H1 (cell line): ENCODE data around the gene KCTD3. TPM values are rescaled to one million over a fixed set of nuclear protein-coding genes. Genes with fewer than 3 reads are reported as not detected.
A peak's percentile ranks its signal among the peaks of the same experiment; 100 is the strongest.

Source experiments
- CTCF ChIA-PET: fragments of 300-600 bp; sonication (Branson Sonifier 250); formaldehyde crosslinking; loops from one replicate; lab custom pipeline; 2021; ENCODE audit not compliant: partially characterized antibody; lab: Charles Lee
- POLR2A ChIA-PET: fragments of 300-600 bp; sonication (Branson Sonifier 250); formaldehyde crosslinking; loops from one replicate; lab custom pipeline; 2021; ENCODE audit warnings: inconsistent platforms; ENCODE audit not compliant: partially characterized antibody; lab: Charles Lee
- DNase-seq, 2 experiments: peaks; one replicate each; pipeline versions ENCODE4 v3.0.0 to v3.0.0-alpha.2; 2010 to 2022; ENCODE audit warnings: low spot score in 2 of 2, low read depth in 1 of 2, mixed read lengths in 1 of 2
- FAIRE-seq: peaks from 2 replicates; lab custom pipeline; 2011; peaks lifted over from hg19 to GRCh38; lab: Jason Lieb, UNC
- H2AFZ ChIP-seq: 2 replicates; pipeline ENCODE4 v1.8.1; 2012; ENCODE audit warnings: low read length, inconsistent platforms
- H2AK5ac ChIP-seq: 2 replicates; pipeline ENCODE4 v1.6.1; 2013; ENCODE audit warnings: low read depth, low read length
- H2BK120ac ChIP-seq: replicated peaks from 2 replicates; pipeline ENCODE3; 2013; ENCODE audit warnings: low read depth, low read length, inconsistent platforms
- H2BK12ac ChIP-seq: 2 replicates; pipeline ENCODE4 v1.6.1; 2013; ENCODE audit warnings: low read depth, low read length
- H2BK15ac ChIP-seq: 2 replicates; pipeline ENCODE4 v1.6.1; 2013; ENCODE audit warnings: low read length
- H2BK20ac ChIP-seq: 2 replicates; pipeline ENCODE4 v1.6.1; 2013; ENCODE audit warnings: low read length
- H2BK5ac ChIP-seq: 2 replicates; pipeline ENCODE4 v1.6.1; 2013; ENCODE audit warnings: low read depth, low read length
- H3K14ac ChIP-seq: 2 replicates; pipeline ENCODE4 v1.6.1; 2013; ENCODE audit warnings: inconsistent platforms; ENCODE audit not compliant: insufficient read length
- H3K18ac ChIP-seq: 2 replicates; pipeline ENCODE4 v1.6.1; 2013; ENCODE audit warnings: low read length; ENCODE audit errors: extremely low read depth
- H3K23ac ChIP-seq: 2 replicates; pipeline ENCODE4 v1.6.1; 2013; ENCODE audit warnings: inconsistent platforms; ENCODE audit not compliant: insufficient read length
- H3K23me2 ChIP-seq: 2 replicates; pipeline ENCODE4 v1.6.1; 2013; ENCODE audit warnings: low read depth, low read length
- H3K27ac ChIP-seq: 2 replicates; pipeline ENCODE4 v1.6.1; 2011; ENCODE audit warnings: low read depth, low read length, inconsistent platforms
- H3K27me3 ChIP-seq, 4 experiments: replicated peaks in 1 of 4; 1 replicate in 1 of 4; 2 replicates in 3 of 4; pipeline versions ENCODE4 v1.6.1 to v1.8.1; 2011 to 2013; ENCODE audit warnings: low read length in 3 of 4, mild to moderate bottlenecking in 3 of 4, inconsistent platforms in 2 of 4, mixed read lengths in 2 of 4, moderate library complexity in 1 of 4; ENCODE audit not compliant: control insufficient read depth in 3 of 4, insufficient read depth in 3 of 4; ENCODE audit errors: extremely low read depth in 1 of 4
- H3K36me3 ChIP-seq, 4 experiments: 2 replicates each; pipeline versions ENCODE4 v1.6.1 to v1.8.1; 2011 to 2013; ENCODE audit warnings: mild to moderate bottlenecking in 4 of 4, low read length in 3 of 4, moderate library complexity in 2 of 4, control low read depth in 1 of 4, inconsistent platforms in 1 of 4; ENCODE audit not compliant: insufficient read depth in 4 of 4, control insufficient read depth in 2 of 4
- H3K4ac ChIP-seq: replicated peaks from 2 replicates; pipeline ENCODE3; 2013; ENCODE audit warnings: low read length, low read depth, mixed read lengths, inconsistent platforms; ENCODE audit not compliant: insufficient read length
- H3K4me1 ChIP-seq, 4 experiments: replicated peaks in 1 of 4; 1 replicate in 1 of 4; 2 replicates in 3 of 4; pipeline versions ENCODE4 v1.6.1 to v1.8.1; 2011 to 2013; ENCODE audit warnings: low read length in 3 of 4, inconsistent platforms in 2 of 4, mixed read lengths in 1 of 4; ENCODE audit not compliant: insufficient read depth in 4 of 4, control insufficient read depth in 3 of 4
- H3K4me2 ChIP-seq, 2 experiments: 2 replicates each; pipeline versions ENCODE4 v1.6.1 to v1.8.1; 2011 to 2013; ENCODE audit warnings: low read depth in 2 of 2, low read length in 2 of 2, control low read depth in 1 of 2, inconsistent platforms in 1 of 2, mild to moderate bottlenecking in 1 of 2; ENCODE audit not compliant: insufficient read depth in 1 of 2
- H3K4me3 ChIP-seq, 4 experiments: fragments of 200-600, 300-600 bp in 1 of 4; sonication (generic), shearing (Covaris generic), sonication (Bioruptor Twin) in 1 of 4; 2 replicates each; pipeline versions ENCODE4 v1.5.1 to v1.8.1; 2011 to 2016; ENCODE audit warnings: low read length in 4 of 4, low read depth in 3 of 4, control low read depth in 2 of 4, inconsistent platforms in 2 of 4, mild to moderate bottlenecking in 2 of 4, mixed read lengths in 1 of 4, moderate library complexity in 1 of 4; ENCODE audit not compliant: insufficient read depth in 2 of 4; ENCODE audit errors: extremely low read depth in 1 of 4
- H3K56ac ChIP-seq: replicated peaks from 2 replicates; pipeline ENCODE3; 2013; ENCODE audit warnings: low read depth, mild to moderate bottlenecking, mixed read lengths, low read length, inconsistent platforms; ENCODE audit not compliant: insufficient read length
- H3K79me1 ChIP-seq: 2 replicates; pipeline ENCODE4 v1.6.1; 2013; ENCODE audit warnings: low read depth, low read length, control low read depth
- H3K79me2 ChIP-seq, 2 experiments: 2 replicates each; pipeline versions ENCODE4 v1.6.1 to v1.8.1; 2012 to 2013; ENCODE audit warnings: low read length in 2 of 2, mild to moderate bottlenecking in 2 of 2, inconsistent platforms in 1 of 2; ENCODE audit not compliant: insufficient read depth in 2 of 2, control insufficient read depth in 1 of 2
- H3K9ac ChIP-seq, 4 experiments: replicated peaks in 1 of 4; 1 replicate in 1 of 4; 2 replicates in 3 of 4; pipeline versions ENCODE4 v1.6.1 to v1.8.1; 2011 to 2013; ENCODE audit warnings: low read depth in 3 of 4, low read length in 3 of 4, control low read depth in 2 of 4, mild to moderate bottlenecking in 2 of 4, moderate library complexity in 2 of 4, inconsistent platforms in 1 of 4; ENCODE audit errors: extremely low read depth in 1 of 4
- H3K9me3 ChIP-seq, 2 experiments: 2 replicates each; pipeline versions ENCODE4 v1.6.1 to v1.8.1; 2012 to 2013; ENCODE audit warnings: mild to moderate bottlenecking in 2 of 2, moderate library complexity in 2 of 2, control low read depth in 1 of 2, inconsistent platforms in 1 of 2, low read depth in 1 of 2, low read length in 1 of 2, mixed read lengths in 1 of 2; ENCODE audit not compliant: insufficient read depth in 2 of 2
- H4K20me1 ChIP-seq, 2 experiments: replicated peaks in 1 of 2; 2 replicates each; pipeline versions ENCODE3 to v1.8.1; 2011 to 2013; ENCODE audit warnings: inconsistent platforms in 2 of 2, low read length in 2 of 2, mild to moderate bottlenecking in 1 of 2; ENCODE audit not compliant: insufficient read depth in 2 of 2, control insufficient read depth in 1 of 2
- H4K5ac ChIP-seq: 2 replicates; pipeline ENCODE4 v1.6.1; 2013; ENCODE audit warnings: low read length, low read depth, mixed read lengths, inconsistent platforms; ENCODE audit not compliant: insufficient read length
- H4K8ac ChIP-seq: 2 replicates; pipeline ENCODE4 v1.8.0; 2013; ENCODE audit warnings: mild to moderate bottlenecking, moderate library complexity, low read length, inconsistent platforms; ENCODE audit not compliant: insufficient read depth; ENCODE audit errors: extremely low read depth
- H4K91ac ChIP-seq: replicated peaks from 2 replicates; pipeline ENCODE3; 2013; ENCODE audit warnings: low read length, mixed read lengths, inconsistent platforms; ENCODE audit not compliant: insufficient read length
- POU5F1 ChIP-seq: IDR thresholded peaks from 2 replicates; pipeline ENCODE4 v1.6.1; 2011; ENCODE audit warnings: low read depth, mild to moderate bottlenecking, low read length, moderate library complexity
- TAF1 ChIP-seq: IDR thresholded peaks from 2 replicates; pipeline ENCODE4 v1.6.1; 2011; ENCODE audit warnings: mild to moderate bottlenecking, low read depth, low read length
- WGBS, 2 experiments: shearing (Covaris generic) in 1 of 2; methylation state at CpG; one replicate each; pipeline versions ENCODE4 v1.1.6 to v1.1.7; 2013 to 2015; ENCODE audit warnings: low lambda C conversion rate in 2 of 2, mixed read lengths in 2 of 2, inconsistent platforms in 1 of 2, low coverage in 1 of 2, missing lambda C conversion rate in 1 of 2; ENCODE audit not compliant: insufficient replicate concordance in 2 of 2, insufficient coverage in 1 of 2, insufficient read length in 1 of 2; ENCODE audit errors: extremely low coverage in 1 of 2, missing lambda C conversion rate in 1 of 2; 5-methylcytosine and 5-hydroxymethylcytosine counted together
- polyA plus RNA-seq, 7 experiments: library from polyadenylated mRNA; depleted of rRNA in 3 of 7; stranded (reverse) in 5 of 7; unstranded in 2 of 7; fragments of >200 nt in 5 of 7; fragments of 200-250 nt in 2 of 7; gene quantifications; 1 replicate in 5 of 7; 2 replicates in 1 of 7; 4 replicates in 1 of 7; pipeline versions ENCODE4 v1.2.1 to v1.2.3, GENCODE V29; 2011 to 2013; ENCODE audit warnings: missing spikeins in 2 of 7, mixed read lengths in 2 of 7
- total RNA-seq: library from RNA; stranded (reverse); fragmentation: NEBNext Ultra II Directional; extraction: Animal tissue kit (Norgen Biotek cat#: 25700); gene quantifications from 2 replicates; pipeline ENCODE4 v1.2.1, GENCODE V29; 2021

Gene KCTD3
- total and polyA plus RNA-seq, 2 of the 8 experiments (the other 6 are each of a cell fraction or from before 2014, with no cell fraction given) = 43.0 to 55.6 TPM

- ChIA-PET POLR2A (no interaction called here), CTCF (interaction anchor here (1.2 kb wide), 1 partner anchor 137 kb away, joined by 3 read pairs; no protein-coding TSS in a partner anchor)
- no peaks in the 10 kb centered on the region for H3K27me3 ChIP-seq
- no peaks in the 10 kb centered on the region for H3K79me1 ChIP-seq
- H3K23ac ChIP-seq = no peak overlapping the region
- no peak overlapping the region for H3K9ac ChIP-seq
- H3K4me3 ChIP-seq = peak overlapping the region in 1 of 4 experiments; percentile 40; a peak in 1 of 8 replicates
- H3K4ac ChIP-seq = no peak overlapping the region
- DNase-seq = no peak
- no peak overlapping the region for H2BK12ac ChIP-seq
- H4K8ac ChIP-seq = no peak overlapping the region
- H2BK20ac ChIP-seq = no peak overlapping the region
- no peaks in the 10 kb centered on the region for H4K20me1 ChIP-seq
- no peak overlapping the region for H4K5ac ChIP-seq
- peak overlapping the region; percentile 46 to 53 for H3K4me2 ChIP-seq
- H2BK120ac ChIP-seq = no peak overlapping the region
- no peak for FAIRE-seq
- no peak overlapping the region for H4K91ac ChIP-seq
- H2AFZ ChIP-seq = no peak overlapping the region
- no peak overlapping the region for H3K27ac ChIP-seq
- no peaks in the 10 kb centered on the region for H3K23me2 ChIP-seq
- H3K14ac ChIP-seq = no peak overlapping the region
- no peak overlapping the region for H3K56ac ChIP-seq
- H3K79me2 ChIP-seq = no peaks in the 10 kb centered on the region
- H3K36me3 ChIP-seq = no peaks in the 10 kb centered on the region
- 6% methylated on average over 3 of the region's 3 CpGs; no CpG with 5 or more reads in 1 of the 2 experiments for WGBS, 2 experiments
- no peak overlapping the region for H2AK5ac ChIP-seq
- H3K18ac ChIP-seq = no peak overlapping the region
- H2BK5ac ChIP-seq = peak overlapping the region; percentile 81; the same call in 1 of the 2 replicates
- no peaks in the 10 kb centered on the region for H3K9me3 ChIP-seq
- H2BK15ac ChIP-seq = no peak overlapping the region
- H3K4me1 ChIP-seq = peaks cover 0 to 29% (median 11%) of the 10 kb centered on the region in 4 experiments; a peak in 5 of 7 replicates
- no peak for TF ChIP-seq TAF1
- TF ChIP-seq POU5F1 = 0 out of 2 replicates have a peak, but pooled peaks have one; percentile 15
These were observed 84.8 kb downstream of the KCTD3 start for GRCh38 chr1:215651867-215652266.
